ENCODE measurements around the gene NKD2. TPM values are rescaled to one million over a fixed set of nuclear protein-coding genes. Genes with fewer than 3 reads are reported as not detected.

Gene NKD2
- total and polyA plus RNA-seq, 9 of the 15 experiments (the other 6 are each of a cell fraction or from before 2014, with no cell fraction given), result 0.09 to 0.64 (median 0.27) TPM; not detected in 5

- Histone ChIP-seq H3K4me2 (ENCODE audit: insufficient read depth, low read length) (no peak overlapping the region), H3K27ac (ENCODE audit: extremely low read depth, low read depth, low read length) (no peak overlapping the region), H3K4me1 (replicated peaks in 1 of 2; ENCODE audit: control insufficient read depth in 2 of 2, insufficient read depth in 2 of 2, low read length in 2 of 2) (peaks cover 0 to 18% of the 10 kb centered on the region in 2 experiments; a peak in 1 of 5 replicates), H3K9me1 (ENCODE audit: control insufficient read depth, insufficient read depth, low read length) (no peaks in the 10 kb centered on the region), H3K9me3 (replicated peaks; ENCODE audit: control insufficient read depth, insufficient read depth, low read depth, low read length) (no peaks in the 10 kb centered on the region), H3K36me3 (ENCODE audit: control insufficient read depth, insufficient read depth, low read length) (no peaks in the 10 kb centered on the region), H2AFZ (ENCODE audit: low read depth, low read length) (no peak overlapping the region), H3K9ac (ENCODE audit: insufficient read depth in 1 of 2, low read depth in 2 of 2, low read length in 2 of 2) (no peak overlapping the region), H3K27me3 (ENCODE audit: control insufficient read depth in 2 of 2, insufficient read depth in 2 of 2, low read length in 2 of 2) (peaks cover 31 to 54% of the 10 kb centered on the region in 2 experiments), H3K79me2 (ENCODE audit: control insufficient read depth, insufficient read depth, low read length) (no peaks in the 10 kb centered on the region), H4K20me1 (replicated peaks; ENCODE audit: control insufficient read depth, insufficient read depth, low read length) (no peaks in the 10 kb centered on the region; the same call in 1 of the 2 replicates), H3K4me3 (no peak overlapping the region)
- no peak for DNase-seq (ENCODE audit: extremely low read depth in 1 of 4, low spot score in 3 of 4)
- in situ Hi-C loops (cut with MboI) (no loop called here), intact Hi-C loops (cut with micrococcal nuclease) (loop anchor here (5.0 kb wide), 1 partner anchor 58 kb away; no protein-coding TSS in a partner anchor)
- WGBS (ENCODE audit: insufficient coverage, low coverage, missing lambda C conversion rate), result 4% methylated on average over 17 of the region's 17 CpGs
- no peak for FAIRE-seq
- ChIA-PET POLR2A (interaction anchor here (0.8 to 1.2 kb wide), 2 partner anchors 25 to 28 kb away, joined by 3 to 4 read pairs; no protein-coding TSS in a partner anchor), CTCF (ENCODE audit: low intra/inter-chr PET ratio) (no interaction called here)
- BruUV-seq (replicated peaks), result no TSS peak
- no peak for ATAC-seq
- TF ChIP-seq ZNF24 (IDR thresholded peaks at IDR 0.05) (no peak), ARID2 (IDR thresholded peaks at IDR 0.05) (no peak), BRF2 (IDR thresholded peaks at IDR 0.05; ENCODE audit: borderline replicate concordance, insufficient read depth, insufficient read length) (no peak), BDP1 (IDR thresholded peaks at IDR 0.05; ENCODE audit: insufficient read depth, insufficient read length) (no peak), FIP1L1 (IDR thresholded peaks at IDR 0.05; ENCODE audit: low read depth, low read length, poor library complexity, severe bottlenecking) (no peak), HLTF (IDR thresholded peaks at IDR 0.05) (no peak), HBP1 (CRISPR knock-in tag; IDR thresholded peaks at IDR 0.05) (no peak), SMAD2 (IDR thresholded peaks at IDR 0.05; ENCODE audit: low read depth, low read length) (no peak)
These were observed 28.5 kb upstream of the NKD2 start for GRCh38 chr5:980001-980588.

Measured in K562 (cell line).